NB4 (cell line): ENCODE results near the gene MCM8.

Experiments used
- CTCF ChIP-seq: IDR thresholded peaks from one replicate; pipeline ENCODE4 v1.5.1; 2012; ENCODE audit warnings: low read depth, low read length
- MYC ChIP-seq: IDR thresholded peaks from 2 replicates; pipeline ENCODE4 v1.6.1; 2011; ENCODE audit warnings: low read depth, low read length
- POLR2A ChIP-seq: IDR thresholded peaks from 2 replicates; pipeline ENCODE4 v1.6.1; 2011; ENCODE audit warnings: mild to moderate bottlenecking; ENCODE audit not compliant: insufficient read length; ENCODE audit errors: extremely low read depth

DNA sequence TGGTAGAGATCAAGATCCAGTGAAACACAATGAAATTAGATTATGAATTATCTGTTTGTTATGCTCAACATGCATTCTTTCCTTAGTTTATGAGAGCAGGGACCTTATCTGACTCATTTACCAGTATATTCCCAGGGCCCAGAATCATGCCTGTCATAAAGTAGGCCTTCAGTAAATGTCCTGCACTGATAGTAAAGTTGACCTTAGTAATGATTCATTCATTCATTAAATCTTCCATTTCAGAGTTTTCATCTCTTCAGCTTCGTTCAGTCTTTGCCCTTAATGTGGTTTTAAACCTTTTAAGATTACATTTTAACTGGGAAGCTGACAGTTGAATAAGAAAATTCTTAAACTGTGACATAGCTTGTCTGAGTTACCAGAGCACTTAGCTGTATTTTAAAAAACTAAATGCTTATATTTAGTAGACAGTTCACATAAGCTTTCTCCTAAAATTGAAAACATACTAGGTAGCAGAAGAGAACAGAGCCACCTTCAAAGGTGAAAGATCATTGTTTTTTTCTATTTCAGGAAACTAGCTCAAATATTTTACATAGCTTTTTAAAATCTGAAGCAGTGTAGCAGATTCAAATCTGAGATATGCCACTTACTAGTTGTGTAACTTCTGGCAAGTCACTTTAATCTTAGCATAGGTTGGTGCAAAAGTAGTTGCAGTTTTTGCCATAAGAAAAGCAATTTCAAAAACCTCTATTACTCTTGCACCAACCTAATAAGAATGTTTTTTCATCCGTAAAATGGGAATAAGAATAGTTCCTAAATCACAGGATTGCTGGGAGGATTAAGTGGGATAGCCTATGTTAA lies 41.4 kb downstream of the MCM8 start:
- no peak for TF ChIP-seq CTCF
- no peak for TF ChIP-seq MYC
- TF ChIP-seq POLR2A = no peak
